GM18508 (cell line): ENCODE data around the gene IL16.
"Not testable (repeated sequence)": the region's sequence is repeated elsewhere in the genome, so short reads cannot be mapped to it uniquely, and the experiment has no call there.

Experiments used
- ATAC-seq: cut with Tn5 transposase; IDR thresholded peaks from one replicate; pipeline ENCODE4 v1.9.1; 2021; ENCODE audit warnings: moderate number of reproducible peaks; ENCODE audit not compliant: insufficient read depth, unreplicated experiment

IL16 gene

GRCh38 chr15:81327516-81327915 is 130.8 kb downstream of the IL16 start:
- no peak for ATAC-seq

- no peak for ATAC-seq
These were observed 132.8 kb downstream of the IL16 start for GRCh38 chr15:81329446-81329845.

DNA sequence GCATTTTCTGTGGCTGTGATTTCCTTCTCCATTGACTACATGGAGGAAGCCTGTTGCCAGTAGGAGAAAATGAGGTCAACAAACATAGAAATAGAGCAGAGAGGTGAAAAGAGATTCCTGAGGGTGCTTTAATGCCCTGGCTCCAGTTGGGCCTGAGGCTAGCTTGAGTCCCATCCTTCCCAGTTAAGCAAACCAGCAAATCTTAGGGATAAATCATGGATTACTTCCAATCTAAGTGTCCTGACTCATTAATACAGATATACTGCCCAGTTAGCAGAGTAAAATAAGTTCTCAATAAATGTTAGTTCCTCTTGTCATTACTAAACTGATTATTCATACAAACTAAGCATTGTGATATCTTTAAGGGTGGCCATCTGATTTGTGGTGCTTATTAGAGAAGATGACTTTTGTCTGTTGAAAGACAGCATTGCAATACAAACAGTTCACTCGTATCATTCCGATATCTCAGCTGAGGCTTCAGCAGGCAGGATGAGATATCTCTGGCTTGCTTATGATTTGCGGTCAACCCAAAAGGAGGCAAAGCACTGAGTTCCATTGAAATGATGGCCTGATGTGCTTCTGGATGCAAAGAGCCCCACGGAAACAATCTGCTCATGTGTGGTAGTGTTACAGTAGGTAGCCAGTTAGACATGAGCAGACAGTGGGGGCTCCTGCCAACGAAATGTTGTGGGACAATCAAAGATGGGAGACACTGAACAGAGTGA is 133.8 kb downstream of the IL16 start:
- ATAC-seq = no peak

GRCh38 chr15:81331141-81331540 is 134.5 kb downstream of the IL16 start:
- not testable (repeated sequence) for ATAC-seq

DNA sequence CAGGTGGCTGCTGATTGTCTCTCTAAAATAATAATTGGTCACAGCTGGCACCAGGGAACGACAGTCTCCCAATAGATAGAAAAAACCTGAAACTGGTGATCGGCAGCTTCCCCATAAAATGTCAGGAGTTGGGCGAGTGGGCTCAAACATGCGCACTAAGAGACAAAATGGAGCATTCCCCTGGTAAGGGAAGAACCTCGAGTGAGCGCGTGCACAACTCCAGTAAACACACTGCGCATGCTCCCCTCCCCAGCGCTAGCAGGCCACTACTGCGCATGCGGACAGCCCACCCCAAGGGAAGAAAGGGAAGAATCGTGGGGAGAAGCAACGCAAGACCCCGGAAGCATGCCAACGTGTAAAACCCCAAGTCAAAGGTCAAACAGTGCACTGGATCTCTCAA is 134.9 kb downstream of the IL16 start:
- no peak for ATAC-seq

- ATAC-seq = no peak
These were observed 135.6 kb downstream of the IL16 start for GRCh38 chr15:81332326-81332725.

DNA sequence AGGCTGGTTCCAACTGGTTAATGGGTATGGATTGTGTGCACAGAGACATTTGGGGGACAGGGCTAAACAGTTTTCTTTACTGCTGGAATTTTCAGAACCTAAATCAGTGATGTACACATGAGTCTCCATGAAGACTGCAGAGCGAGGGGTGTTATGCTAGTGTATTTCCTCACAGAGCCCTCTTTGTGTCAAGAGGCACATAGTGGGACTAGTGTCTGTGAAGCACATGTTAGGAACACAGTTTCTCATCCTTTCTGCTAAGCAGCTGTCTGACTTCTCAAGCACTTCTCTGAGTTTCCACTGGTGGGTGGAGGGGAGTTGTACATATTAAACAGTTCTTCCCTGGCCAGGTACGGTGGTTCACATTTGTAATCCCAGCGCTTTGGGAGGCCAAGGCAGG is 136.7 kb downstream of the IL16 start:
- ATAC-seq = no peak

DNA sequence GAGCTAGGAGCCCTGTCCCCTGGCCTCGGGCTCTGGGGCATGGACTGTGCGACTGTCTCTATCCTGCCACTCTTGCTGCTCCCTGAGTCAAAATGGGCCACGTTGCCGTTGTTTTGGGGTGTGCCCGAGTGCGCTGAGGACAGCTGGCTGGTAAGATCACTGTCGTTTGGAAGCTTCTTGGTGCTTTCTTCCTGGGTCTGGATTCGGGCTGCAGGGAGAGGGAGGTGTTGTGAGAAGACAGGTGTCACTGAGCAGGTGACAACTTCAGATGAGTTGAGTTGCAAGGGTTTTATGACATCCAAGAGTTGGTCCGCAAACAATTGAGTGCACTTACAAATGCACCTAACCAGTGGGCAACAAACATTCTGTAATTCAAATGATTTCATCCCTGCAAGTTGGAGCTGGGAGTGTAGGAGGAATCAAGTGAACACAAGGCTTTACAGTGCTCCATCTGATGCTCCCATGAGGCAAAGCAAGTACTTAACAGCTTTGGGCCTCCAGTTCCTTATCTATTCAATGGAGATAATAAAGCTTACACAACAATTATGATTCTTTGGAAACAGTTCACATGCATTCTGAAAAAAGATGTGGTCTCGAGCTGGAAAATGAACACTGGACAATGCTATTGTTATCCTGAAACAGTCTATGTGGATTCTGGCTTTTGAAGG is 138.2 kb downstream of the IL16 start:
- ATAC-seq = no peak

GRCh38 chr15:81335631-81336030 is 139.0 kb downstream of the IL16 start:
- ATAC-seq = no peak

DNA sequence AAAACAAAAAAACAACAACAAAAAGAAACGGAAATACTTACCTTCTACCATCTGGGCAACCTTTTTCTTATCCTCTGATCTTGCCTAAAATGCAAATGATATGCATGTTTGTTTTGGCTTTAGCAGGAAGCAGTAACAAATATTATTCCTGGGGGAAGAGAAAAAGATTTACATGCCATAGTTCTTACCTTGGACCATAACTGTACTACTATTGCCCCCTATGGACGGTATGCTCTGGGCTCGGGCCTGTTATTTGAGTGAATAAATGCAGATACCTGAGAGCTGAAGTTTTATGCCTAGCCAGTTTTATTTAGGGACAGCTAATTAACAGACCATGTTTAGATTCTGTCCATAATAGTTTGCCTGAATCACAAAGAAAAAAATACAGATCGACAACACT is 139.9 kb downstream of the IL16 start:
- no peak for ATAC-seq

- ATAC-seq = no peak
These were observed 140.6 kb downstream of the IL16 start for GRCh38 chr15:81337241-81337640.

- no peak for ATAC-seq
These were observed 141.1 kb downstream of the IL16 start for GRCh38 chr15:81337713-81338157.

- no peak for ATAC-seq
These were observed 141.7 kb downstream of the IL16 start for GRCh38 chr15:81338170-81339007.

- no peak for ATAC-seq
These were observed 142.6 kb downstream of the IL16 start for GRCh38 chr15:81339321-81339720.

GRCh38 chr15:81339851-81340250 is 143.2 kb downstream of the IL16 start:
- ATAC-seq = no peak

DNA sequence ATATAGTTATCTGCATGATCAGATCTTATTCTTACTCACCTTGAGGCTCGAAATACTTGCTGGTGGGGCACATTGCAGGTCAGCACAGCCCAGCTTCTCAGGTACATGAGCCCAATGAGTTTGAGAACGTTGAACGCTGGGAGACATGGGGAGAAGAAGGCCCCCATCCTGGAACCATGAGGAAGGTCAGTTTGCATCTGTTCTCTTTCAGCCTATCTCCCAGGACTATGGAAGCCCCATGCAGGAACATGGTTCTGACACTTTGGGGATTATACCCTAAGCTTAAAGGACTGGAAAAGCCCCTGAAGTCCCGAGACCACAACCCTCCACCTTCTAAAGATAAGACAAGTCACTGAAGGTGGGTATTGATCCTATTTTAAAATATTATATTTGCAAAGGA is 144.7 kb downstream of the IL16 start:
- ATAC-seq = no peak

GRCh38 chr15:81343371-81343770 is 146.7 kb downstream of the IL16 start:
- no peak for ATAC-seq

GRCh38 chr15:81346611-81347010 is 149.9 kb downstream of the IL16 start:
- no peak for ATAC-seq

- ATAC-seq = no peak
These were observed 151.2 kb downstream of the IL16 start for GRCh38 chr15:81347910-81348309.

DNA sequence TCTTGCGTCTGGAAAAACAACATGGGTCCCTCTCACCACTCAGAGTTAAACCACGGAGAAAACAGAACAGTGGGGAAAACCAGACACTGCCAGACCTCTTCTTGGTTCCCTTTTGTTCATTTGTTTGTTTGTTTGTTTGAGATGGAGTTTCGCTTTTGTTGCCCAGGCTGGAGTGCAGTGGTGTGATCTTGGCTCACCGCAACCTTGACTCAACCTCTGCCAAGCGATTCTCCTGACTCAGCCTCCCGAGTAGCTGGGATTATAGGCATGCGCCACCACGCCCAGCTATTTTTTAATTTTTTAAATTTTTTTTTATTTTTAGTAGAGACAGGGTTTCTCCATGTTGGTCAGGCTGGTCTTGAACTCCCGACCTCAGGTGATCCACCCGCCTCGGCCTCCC is 152.0 kb downstream of the IL16 start:
- ATAC-seq = not testable (repeated sequence)

DNA sequence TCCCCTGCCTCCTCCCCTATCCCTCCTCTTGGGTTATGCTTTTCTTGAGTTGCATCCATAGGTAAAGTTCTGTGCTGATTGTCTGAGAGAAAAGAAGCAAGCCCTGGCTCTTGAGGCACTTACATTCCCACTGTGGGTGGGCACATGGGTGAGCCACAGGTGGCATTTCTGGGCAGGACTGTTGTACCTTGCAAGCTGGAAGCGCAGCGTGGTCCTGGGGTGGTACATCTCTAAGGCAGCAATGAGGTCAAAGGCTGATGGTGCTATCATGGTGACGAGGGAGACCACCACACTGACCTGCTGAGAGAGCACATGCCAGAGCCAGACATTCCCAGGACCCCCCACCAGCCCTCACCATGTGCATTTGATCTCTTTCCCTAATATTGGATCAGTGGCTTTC is 152.6 kb downstream of the IL16 start:
- no peak for ATAC-seq
